Peyer's patch (tissue), 4 donors: ENCODE results near the gene TPP1.

Experiments
- CTCF ChIP-seq, 6 experiments: fragments of 450-650 bp in 4 of 6; fragments of 200-600 bp in 2 of 6; sonication (generic) in 1 of 6; IDR thresholded peaks; one replicate each; pipeline ENCODE4 v1.5.1; 2017 to 2019; ENCODE audit warnings: antibody characterized with exemption in 6 of 6, mild to moderate bottlenecking in 3 of 6, moderate library complexity in 1 of 6
- POLR2A ChIP-seq, 2 donors: fragments of 450-650 bp; IDR thresholded peaks; one replicate each; pipeline ENCODE4 v1.5.1; 2017; ENCODE audit warnings: antibody characterized with exemption in 2 of 2, mild to moderate bottlenecking in 2 of 2, moderate library complexity in 2 of 2

GRCh38 chr11:6616596-6617250 lies 2.5 kb downstream of the TPP1 start:
- TF ChIP-seq CTCF (IDR thresholded peaks at IDR 0.05) (no peak), POLR2A (IDR thresholded peaks at IDR 0.05) (no peak)
